Erythroblast (primary cell): ENCODE data around the gene CDKAL1.

Source experiments
- GATA1 ChIP-seq: IDR thresholded peaks from 2 replicates; pipeline ENCODE4 v1.6.1; 2011; ENCODE audit warnings: low read depth, mild to moderate bottlenecking, control low read depth, low read length, moderate library complexity
- POLR2A ChIP-seq: IDR thresholded peaks from 2 replicates; pipeline ENCODE4 v1.6.1; 2011; ENCODE audit warnings: mild to moderate bottlenecking, low read length

- TF ChIP-seq POLR2A (no peak), GATA1 (no peak)
Observed at GRCh38 chr6:21134356-21134755, 600.1 kb downstream of the CDKAL1 start.
